8988T (cell line): ENCODE measurements around the gene PRPF4.
"Not testable (repeated sequence)": the region's sequence is repeated elsewhere in the genome, so short reads cannot be mapped to it uniquely, and the experiment has no call there.

ENCODE experiments used
- DNase-seq: peaks from one replicate; pipeline ENCODE4 v3.0.0; 2011

PRPF4 gene

GRCh38 chr9:113275157-113276131, at the start of gene PRPF4, which contains the start of gene CDC26:
Gene PRPF4, plus strand, starts transcription at chr9:113275658. Its CDS starts 86 bp downstream, at chr9:113275744.
Gene CDC26, minus strand, starts transcription at chr9:113275572. Its CDS starts 3,065 bp downstream, at chr9:113272507.
- DNase-seq, result peak; percentile 73

- no peak for DNase-seq
These were observed 48.0 kb upstream of the PRPF4 start for GRCh38 chr9:113227436-113227835.

- no peak for DNase-seq
These were observed 47.3 kb upstream of the PRPF4 start for GRCh38 chr9:113228130-113228665.

- DNase-seq, result no peak
These were observed 43.8 kb upstream of the PRPF4 start for GRCh38 chr9:113231701-113232100.

GRCh38 chr9:113235701-113236255, 39.7 kb upstream of the PRPF4 start:
- not testable (repeated sequence) for DNase-seq

- no peak for DNase-seq
These were observed 38.4 kb upstream of the PRPF4 start for GRCh38 chr9:113237026-113237425.

- no peak for DNase-seq
These were observed 37.1 kb upstream of the PRPF4 start for GRCh38 chr9:113238202-113238858.

- no peak for DNase-seq
These were observed 36.6 kb upstream of the PRPF4 start for GRCh38 chr9:113238859-113239232.

- DNase-seq, result no peak
These were observed 34.3 kb upstream of the PRPF4 start for GRCh38 chr9:113241161-113241560.

GRCh38 chr9:113244556-113244955, 30.9 kb upstream of the PRPF4 start:
- no peak for DNase-seq

GRCh38 chr9:113245894-113246293, 29.6 kb upstream of the PRPF4 start:
- no peak for DNase-seq

- no peak for DNase-seq
These were observed 28.5 kb upstream of the PRPF4 start for GRCh38 chr9:113246928-113247327.

GRCh38 chr9:113247640-113248039, 27.8 kb upstream of the PRPF4 start:
- no peak for DNase-seq

GRCh38 chr9:113249661-113250060, 25.8 kb upstream of the PRPF4 start:
- DNase-seq, result not testable (repeated sequence)

GRCh38 chr9:113250807-113251206, 24.7 kb upstream of the PRPF4 start:
- no peak for DNase-seq

- DNase-seq, result no peak
These were observed 20.5 kb upstream of the PRPF4 start for GRCh38 chr9:113254991-113255390.

- no peak for DNase-seq
These were observed 20.0 kb upstream of the PRPF4 start for GRCh38 chr9:113255438-113255837.

- no peak for DNase-seq
These were observed 17.6 kb upstream of the PRPF4 start for GRCh38 chr9:113257863-113258262.

- DNase-seq, result no peak
These were observed 17.2 kb upstream of the PRPF4 start for GRCh38 chr9:113258282-113258681.

GRCh38 chr9:113261917-113262671, 13.4 kb upstream of the PRPF4 start:
- DNase-seq, result no peak

- no peak for DNase-seq
These were observed 9.3 kb upstream of the PRPF4 start for GRCh38 chr9:113266174-113266573.

GRCh38 chr9:113267911-113268566, 7.4 kb upstream of the PRPF4 start:
- no peak for DNase-seq
